D721Med (cell line): Measurements from ENCODE around the gene LILRA2.
"Not testable (repeated sequence)": the region's sequence is repeated elsewhere in the genome, so short reads cannot be mapped to it uniquely, and the experiment has no call there.

Source experiments
- DNase-seq: peaks from one replicate; pipeline ENCODE4 v3.0.0; 2011; ENCODE audit warnings: low spot score; ENCODE audit not compliant: insufficient read length
- FAIRE-seq: peaks from 2 replicates; lab custom pipeline; 2011; peaks lifted over from hg19 to GRCh38; lab: Jason Lieb, UNC
- TF ChIP-seq, protein P1 (sequence below): IDR thresholded peaks from 2 replicates; pipeline ENCODE4 v1.5.1; 2012; ENCODE audit warnings: mild to moderate bottlenecking, control low read depth; ENCODE audit not compliant: insufficient read depth; ENCODE audit errors: missing control alignments

LILRA2 gene

DNA sequence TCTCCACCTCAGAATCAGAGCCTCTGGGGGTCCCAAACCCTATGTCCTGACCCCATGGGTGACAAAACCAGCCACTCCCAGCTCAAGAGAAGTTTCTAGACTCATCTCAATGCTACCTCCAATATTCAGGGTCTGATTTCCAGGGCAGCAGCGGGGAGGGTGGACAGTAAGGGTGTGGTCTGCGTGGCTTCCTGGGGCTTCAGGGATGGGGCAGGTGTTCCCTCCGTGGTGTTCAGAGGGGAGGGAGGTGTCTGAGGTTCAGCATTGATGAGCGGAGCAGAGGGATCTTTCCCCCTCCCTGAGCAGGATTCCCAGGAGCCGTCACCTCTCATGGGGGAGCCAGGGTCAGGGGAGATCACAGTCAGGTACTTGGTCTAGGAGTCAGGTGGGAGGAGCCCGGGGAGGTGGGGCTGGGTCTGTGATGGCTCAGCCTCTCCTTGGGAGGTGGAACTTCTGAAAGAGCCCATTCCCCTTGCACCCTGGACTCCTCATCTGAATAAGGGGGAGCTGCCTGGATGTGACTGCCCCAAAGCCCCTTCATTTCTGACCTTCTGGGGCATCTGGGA lies 2.9 kb downstream of the LILRA2 start:
- TF ChIP-seq, protein P1, sequence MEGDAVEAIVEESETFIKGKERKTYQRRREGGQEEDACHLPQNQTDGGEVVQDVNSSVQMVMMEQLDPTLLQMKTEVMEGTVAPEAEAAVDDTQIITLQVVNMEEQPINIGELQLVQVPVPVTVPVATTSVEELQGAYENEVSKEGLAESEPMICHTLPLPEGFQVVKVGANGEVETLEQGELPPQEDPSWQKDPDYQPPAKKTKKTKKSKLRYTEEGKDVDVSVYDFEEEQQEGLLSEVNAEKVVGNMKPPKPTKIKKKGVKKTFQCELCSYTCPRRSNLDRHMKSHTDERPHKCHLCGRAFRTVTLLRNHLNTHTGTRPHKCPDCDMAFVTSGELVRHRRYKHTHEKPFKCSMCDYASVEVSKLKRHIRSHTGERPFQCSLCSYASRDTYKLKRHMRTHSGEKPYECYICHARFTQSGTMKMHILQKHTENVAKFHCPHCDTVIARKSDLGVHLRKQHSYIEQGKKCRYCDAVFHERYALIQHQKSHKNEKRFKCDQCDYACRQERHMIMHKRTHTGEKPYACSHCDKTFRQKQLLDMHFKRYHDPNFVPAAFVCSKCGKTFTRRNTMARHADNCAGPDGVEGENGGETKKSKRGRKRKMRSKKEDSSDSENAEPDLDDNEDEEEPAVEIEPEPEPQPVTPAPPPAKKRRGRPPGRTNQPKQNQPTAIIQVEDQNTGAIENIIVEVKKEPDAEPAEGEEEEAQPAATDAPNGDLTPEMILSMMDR, result no peak
- no peak for DNase-seq
- no peak for FAIRE-seq

DNA sequence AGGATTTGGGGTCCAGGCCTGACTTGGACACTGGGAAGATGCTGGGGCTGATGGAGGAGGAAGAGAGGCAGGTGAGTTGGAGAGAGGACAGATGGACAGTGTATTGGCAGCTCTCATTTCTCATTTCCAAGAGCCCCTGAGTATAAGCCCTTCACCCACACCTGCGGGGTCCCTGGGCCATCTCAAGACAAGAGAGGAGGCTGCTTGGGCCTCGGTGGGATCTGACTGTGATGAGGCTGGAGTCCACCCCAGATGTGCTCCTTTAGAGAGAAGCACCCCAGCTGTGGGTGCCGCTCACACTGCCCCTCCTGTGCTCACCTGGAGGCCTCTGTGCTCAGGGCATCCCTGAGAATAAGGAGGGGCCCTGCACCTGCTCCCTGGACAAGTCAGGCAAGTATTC lies 3.7 kb downstream of the LILRA2 start:
- FAIRE-seq, result no peak
- TF ChIP-seq, protein P1, result no peak
- no peak for DNase-seq

DNA sequence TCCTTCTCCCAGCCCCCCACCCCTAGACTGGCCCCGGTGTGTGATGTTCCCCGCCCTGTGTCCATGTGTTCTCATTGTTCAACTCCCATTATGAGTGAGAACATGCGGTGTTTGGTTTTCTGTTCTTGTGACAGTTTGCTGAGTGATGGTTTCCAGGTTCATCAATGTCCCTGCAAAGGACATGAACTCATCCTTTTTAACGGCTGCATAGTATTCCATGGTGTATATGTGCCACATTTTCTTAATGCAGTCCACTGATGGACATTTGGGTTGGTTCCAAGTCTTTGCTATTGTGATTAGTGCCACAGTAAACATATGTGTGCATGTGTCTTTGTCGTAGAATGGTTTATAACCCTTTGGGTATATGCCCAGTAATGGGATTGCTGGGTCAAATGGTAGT lies 4.7 kb downstream of the LILRA2 start:
- DNase-seq, FAIRE-seq: not testable (repeated sequence)

DNA sequence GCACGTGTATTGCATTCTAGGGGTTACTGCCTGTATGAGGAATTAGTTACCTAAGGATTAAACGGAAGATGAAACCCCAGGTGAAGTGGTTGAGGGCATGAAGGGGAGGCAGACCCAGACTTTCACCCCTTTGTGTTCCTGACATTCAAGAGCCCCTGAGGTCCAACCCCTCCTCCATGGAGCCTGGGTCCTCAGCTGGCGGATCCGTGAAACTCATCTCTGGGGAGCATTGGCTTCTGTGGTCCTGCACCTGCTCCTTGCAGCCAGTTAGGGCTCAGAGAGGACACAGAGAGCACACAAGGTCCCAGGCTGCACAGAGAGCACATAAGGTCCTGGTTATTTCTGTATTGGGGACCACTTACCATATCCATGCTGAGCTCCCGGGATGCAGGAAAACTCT lies 12.8 kb downstream of the LILRA2 start:
- FAIRE-seq, result no peak
- TF ChIP-seq, protein P1, result no peak

DNA sequence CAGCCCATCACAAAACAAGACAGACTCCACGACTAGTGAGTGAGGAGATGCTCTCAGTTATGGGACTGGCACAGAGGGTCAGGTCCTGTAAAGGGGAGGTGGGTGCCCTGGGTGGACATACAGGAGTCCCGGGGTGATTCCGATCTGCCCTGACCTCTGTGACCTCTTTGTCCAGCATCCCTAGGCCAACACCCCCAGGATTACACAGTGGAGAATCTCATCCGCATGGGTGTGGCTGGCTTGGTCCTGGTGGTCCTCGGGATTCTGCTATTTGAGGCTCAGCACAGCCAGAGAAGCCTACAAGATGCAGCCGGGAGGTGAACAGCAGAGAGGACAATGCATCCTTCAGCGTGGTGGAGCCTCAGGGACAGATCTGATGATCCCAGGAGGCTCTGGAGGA lies 13.4 kb downstream of the LILRA2 start:
- FAIRE-seq (no peak), DNase-seq (no peak)
- TF ChIP-seq, protein P1, result no peak

More for the DNA sequence above, 12.8 kb downstream of the LILRA2 start:
- no peak for DNase-seq

DNA sequence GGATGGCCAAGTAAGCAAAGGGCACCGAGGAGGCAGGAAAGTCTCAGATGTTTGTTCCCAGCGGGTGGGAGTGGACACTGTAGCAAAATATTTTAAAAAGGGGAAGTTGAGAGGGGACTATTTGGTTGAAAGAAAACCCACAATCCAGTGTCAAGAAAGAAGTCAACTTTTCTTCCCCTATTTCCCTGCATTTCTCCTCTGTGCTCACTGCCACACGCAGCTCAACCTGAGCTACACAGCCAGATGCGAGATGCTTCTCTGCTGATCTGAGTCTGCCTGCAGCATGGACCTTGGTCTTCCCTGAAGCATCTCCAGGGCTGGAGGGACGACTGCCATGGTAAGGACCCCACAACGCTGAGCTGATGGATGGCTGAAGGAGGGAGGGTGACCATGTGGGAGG lies 19.9 kb downstream of the LILRA2 start, which contains the start of gene LILRA1:
Gene LILRA1 (plus strand): TSS at position 188 of the 400 bp plus-strand sequence. CDS start 613 bp downstream, outside the sequence.
- not testable (repeated sequence) for DNase-seq, FAIRE-seq

DNA sequence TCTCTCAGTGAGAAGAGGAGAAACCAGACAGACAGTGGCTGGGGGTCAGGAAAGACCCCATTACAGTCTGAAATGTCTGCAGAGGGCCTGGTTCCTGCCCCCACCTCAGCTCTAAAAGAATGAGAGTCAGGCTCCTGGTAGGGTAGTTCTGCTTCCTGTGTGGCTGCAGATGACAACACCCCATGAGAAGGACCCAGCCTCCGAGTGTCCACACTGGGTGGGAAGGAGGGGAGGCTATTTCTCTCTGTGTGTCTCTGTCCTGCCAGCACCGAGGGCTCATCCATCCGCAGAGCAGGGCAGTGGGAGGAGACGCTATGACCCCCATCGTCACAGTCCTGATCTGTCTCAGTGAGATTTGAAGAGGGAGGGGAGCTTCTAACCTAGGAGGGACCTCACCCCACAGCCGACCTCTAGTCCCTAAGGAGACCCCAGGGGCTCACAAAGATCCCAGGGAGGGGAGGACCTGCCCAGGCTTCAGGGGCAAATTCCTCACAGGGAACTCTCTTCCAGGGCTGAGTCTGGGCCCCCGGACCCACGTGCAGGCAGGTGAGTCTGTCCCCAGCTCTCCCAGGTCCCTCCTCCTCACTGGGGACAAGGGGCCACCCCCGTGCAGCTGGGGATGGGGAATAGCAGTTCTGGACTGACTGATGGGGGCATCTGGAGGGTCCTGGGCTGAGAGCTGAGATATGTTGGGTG lies 20.5 kb downstream of the LILRA2 start:
- DNase-seq, FAIRE-seq: not testable (repeated sequence)

DNA sequence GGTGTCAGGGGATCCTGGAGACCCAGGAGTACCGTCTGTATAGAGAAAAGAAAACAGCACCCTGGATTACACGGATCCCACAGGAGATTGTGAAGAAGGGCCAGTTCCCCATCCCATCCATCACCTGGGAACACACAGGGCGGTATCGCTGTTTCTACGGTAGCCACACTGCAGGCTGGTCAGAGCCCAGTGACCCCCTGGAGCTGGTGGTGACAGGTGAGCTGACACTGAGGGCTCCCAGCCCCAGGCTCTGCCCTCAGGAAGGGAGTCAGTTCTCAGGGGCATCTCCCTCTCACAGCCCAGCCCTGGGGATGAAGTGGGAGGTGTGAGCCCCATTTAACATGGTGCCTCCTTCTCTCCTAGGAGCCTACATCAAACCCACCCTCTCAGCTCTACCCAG lies 21.1 kb downstream of the LILRA2 start:
- TF ChIP-seq, protein P1, result no peak
- DNase-seq, result no peak
- FAIRE-seq, result no peak

DNA sequence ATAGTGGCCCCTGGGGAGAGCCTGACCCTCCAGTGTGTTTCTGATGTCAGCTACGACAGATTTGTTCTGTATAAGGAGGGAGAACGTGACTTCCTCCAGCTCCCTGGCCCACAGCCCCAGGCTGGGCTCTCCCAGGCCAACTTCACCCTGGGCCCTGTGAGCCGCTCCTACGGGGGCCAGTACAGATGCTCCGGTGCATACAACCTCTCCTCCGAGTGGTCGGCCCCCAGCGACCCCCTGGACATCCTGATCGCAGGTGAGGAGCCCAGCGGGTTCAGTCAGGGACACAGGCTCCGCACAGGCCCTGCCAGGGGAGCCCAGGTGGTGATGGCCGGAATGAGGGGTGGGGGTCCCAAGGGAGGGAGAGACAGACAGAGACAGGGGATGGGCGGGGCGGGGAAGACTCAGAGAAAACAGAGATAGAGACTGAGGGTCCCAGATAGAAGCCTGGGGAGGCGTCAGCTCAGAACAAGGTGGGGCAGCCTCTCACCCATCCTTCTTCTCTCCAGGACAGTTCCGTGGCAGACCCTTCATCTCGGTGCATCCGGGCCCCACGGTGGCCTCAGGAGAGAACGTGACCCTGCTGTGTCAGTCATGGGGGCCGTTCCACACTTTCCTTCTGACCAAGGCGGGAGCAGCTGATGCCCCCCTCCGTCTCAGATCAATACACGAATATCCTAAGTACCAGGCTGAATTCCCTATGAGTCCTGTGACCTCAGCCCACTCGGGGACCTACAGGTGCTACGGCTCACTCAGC lies 22.3 kb downstream of the LILRA2 start:
- FAIRE-seq, DNase-seq: not testable (repeated sequence)
